Measurements from ENCODE around the gene TMEM248. TPM values are rescaled to one million over a fixed set of nuclear protein-coding genes. Genes with fewer than 3 reads are reported as not detected.

TMEM248 gene
- polyA plus RNA-seq, 1 donor from 2014 or later = 41.8 TPM

DNA sequence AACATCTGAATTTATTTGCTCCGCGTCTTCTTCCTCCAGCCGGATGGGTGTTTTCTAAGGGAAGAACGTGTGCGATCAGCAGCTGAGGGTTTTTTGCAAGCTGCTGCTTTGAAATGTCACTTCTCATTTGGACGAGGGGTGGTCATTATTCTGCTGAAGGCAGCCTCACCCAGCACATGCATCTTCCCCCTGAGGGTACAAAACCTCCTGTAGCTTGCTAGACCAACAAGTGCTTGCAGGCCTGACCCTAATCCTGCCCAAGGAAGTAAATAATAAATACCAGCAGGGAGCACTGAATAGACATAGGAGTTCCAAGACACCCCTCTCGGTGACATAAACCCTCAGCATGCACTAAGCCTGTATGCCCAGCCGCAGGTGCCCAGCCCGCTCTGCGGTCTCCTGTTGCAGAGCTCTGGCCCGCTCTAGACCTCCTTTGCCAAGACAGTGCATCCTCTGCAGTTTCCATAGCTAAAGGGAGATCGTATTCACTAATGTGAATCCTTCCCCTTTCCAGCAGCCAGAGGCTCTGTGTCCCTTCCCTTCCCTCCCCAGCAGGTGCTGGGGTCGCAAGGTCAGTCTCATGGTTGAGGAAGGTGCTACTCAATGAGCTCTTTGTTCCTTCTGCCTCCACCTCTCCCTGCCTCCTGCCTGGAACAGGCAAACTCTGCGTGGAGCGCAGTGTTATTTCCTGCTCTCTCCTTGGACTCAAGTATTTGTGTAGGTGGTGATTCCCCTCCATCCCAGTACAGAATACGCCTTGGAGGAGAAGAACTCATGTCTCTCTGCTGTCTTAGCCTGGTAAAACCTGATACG, 37.7 kb downstream of the TMEM248 start:
- Histone ChIP-seq H3K9me3 (ENCODE audit: low read length) (no peaks in the 10 kb centered on the region), H3K27ac (ENCODE audit: low read length) (no peak overlapping the region), H3K27me3 (ENCODE audit: insufficient read depth, low read depth, low read length) (no peaks in the 10 kb centered on the region), H3K36me3 (ENCODE audit: insufficient read depth, low read length) (peaks cover 4% of the 10 kb centered on the region), H3K79me2 (replicated peaks; ENCODE audit: insufficient read depth, low read length) (no peaks in the 10 kb centered on the region), H4K20me1 (ENCODE audit: insufficient read depth) (no peaks in the 10 kb centered on the region), H3K4me2 (ENCODE audit: low read length) (no peak overlapping the region), H3K9ac (ENCODE audit: low read length) (no peak overlapping the region), H3K9me2 (ENCODE audit: insufficient read depth, low read length) (no peaks in the 10 kb centered on the region), H2AFZ (ENCODE audit: low read depth, low read length) (no peak overlapping the region), H3K4me3 (ENCODE audit: low read length) (no peak overlapping the region), H3F3A (ENCODE audit: insufficient read depth, low read length, poor library complexity, severe bottlenecking) (no peaks in the 10 kb centered on the region)
- TF ChIP-seq RAD21 (conservative IDR thresholded peaks at IDR 0.05) (no peak), TAF1 (IDR thresholded peaks at IDR 0.05; ENCODE audit: low read depth) (no peak), EP300 (conservative IDR thresholded peaks at IDR 0.05; ENCODE audit: poor library complexity, severe bottlenecking) (no peak), POLR2AphosphoS5 (IDR thresholded peaks at IDR 0.05) (no peak), MXI1 (conservative IDR thresholded peaks at IDR 0.05; ENCODE audit: poor library complexity, severe bottlenecking) (no peak), EZH2 (IDR thresholded peaks at IDR 0.05; ENCODE audit: borderline replicate concordance, insufficient read depth, low read length, poor library complexity, severe bottlenecking) (no peak), SMC3 (conservative IDR thresholded peaks at IDR 0.05; ENCODE audit: poor library complexity) (no peak)
- TF ChIP-seq, protein P1, sequence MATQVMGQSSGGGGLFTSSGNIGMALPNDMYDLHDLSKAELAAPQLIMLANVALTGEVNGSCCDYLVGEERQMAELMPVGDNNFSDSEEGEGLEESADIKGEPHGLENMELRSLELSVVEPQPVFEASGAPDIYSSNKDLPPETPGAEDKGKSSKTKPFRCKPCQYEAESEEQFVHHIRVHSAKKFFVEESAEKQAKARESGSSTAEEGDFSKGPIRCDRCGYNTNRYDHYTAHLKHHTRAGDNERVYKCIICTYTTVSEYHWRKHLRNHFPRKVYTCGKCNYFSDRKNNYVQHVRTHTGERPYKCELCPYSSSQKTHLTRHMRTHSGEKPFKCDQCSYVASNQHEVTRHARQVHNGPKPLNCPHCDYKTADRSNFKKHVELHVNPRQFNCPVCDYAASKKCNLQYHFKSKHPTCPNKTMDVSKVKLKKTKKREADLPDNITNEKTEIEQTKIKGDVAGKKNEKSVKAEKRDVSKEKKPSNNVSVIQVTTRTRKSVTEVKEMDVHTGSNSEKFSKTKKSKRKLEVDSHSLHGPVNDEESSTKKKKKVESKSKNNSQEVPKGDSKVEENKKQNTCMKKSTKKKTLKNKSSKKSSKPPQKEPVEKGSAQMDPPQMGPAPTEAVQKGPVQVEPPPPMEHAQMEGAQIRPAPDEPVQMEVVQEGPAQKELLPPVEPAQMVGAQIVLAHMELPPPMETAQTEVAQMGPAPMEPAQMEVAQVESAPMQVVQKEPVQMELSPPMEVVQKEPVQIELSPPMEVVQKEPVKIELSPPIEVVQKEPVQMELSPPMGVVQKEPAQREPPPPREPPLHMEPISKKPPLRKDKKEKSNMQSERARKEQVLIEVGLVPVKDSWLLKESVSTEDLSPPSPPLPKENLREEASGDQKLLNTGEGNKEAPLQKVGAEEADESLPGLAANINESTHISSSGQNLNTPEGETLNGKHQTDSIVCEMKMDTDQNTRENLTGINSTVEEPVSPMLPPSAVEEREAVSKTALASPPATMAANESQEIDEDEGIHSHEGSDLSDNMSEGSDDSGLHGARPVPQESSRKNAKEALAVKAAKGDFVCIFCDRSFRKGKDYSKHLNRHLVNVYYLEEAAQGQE (IDR thresholded peaks at IDR 0.05; ENCODE audit: borderline replicate concordance) = no peak
- TF ChIP-seq, protein P2, sequence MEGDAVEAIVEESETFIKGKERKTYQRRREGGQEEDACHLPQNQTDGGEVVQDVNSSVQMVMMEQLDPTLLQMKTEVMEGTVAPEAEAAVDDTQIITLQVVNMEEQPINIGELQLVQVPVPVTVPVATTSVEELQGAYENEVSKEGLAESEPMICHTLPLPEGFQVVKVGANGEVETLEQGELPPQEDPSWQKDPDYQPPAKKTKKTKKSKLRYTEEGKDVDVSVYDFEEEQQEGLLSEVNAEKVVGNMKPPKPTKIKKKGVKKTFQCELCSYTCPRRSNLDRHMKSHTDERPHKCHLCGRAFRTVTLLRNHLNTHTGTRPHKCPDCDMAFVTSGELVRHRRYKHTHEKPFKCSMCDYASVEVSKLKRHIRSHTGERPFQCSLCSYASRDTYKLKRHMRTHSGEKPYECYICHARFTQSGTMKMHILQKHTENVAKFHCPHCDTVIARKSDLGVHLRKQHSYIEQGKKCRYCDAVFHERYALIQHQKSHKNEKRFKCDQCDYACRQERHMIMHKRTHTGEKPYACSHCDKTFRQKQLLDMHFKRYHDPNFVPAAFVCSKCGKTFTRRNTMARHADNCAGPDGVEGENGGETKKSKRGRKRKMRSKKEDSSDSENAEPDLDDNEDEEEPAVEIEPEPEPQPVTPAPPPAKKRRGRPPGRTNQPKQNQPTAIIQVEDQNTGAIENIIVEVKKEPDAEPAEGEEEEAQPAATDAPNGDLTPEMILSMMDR (IDR thresholded peaks at IDR 0.05; ENCODE audit: poor library complexity, severe bottlenecking) = no peak

DNA sequence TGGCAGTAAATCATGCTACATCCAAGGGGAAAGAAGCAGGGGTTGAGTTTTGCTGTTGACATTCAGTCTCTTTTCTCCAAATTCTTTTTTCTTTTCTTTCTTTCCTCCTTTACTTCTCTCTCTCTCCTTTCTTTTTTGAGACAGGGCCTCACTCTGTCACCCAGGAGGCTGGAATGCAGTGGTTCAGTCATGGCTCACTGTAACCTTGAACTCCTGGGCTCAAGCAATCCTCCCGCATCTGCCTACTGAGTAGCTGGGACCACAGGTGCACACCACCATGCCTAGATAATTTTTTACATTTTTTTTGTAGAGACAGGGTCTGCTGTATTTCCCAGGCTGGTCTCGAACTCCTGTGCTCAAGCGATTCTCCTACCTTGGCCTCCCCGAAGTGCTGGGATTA, 39.2 kb downstream of the TMEM248 start:
- H3K27me3 ChIP-seq (ENCODE audit: insufficient read depth, low read depth, low read length) = no peaks in the 10 kb centered on the region
- H4K20me1 ChIP-seq (ENCODE audit: insufficient read depth) = no peaks in the 10 kb centered on the region
- H3K4me2 ChIP-seq (ENCODE audit: low read length) = no peak overlapping the region
- H2AFZ ChIP-seq (ENCODE audit: low read depth, low read length) = no peak overlapping the region
- no peak overlapping the region for H3K27ac ChIP-seq (ENCODE audit: low read length)
- H3K9me2 ChIP-seq (ENCODE audit: insufficient read depth, low read length) = no peaks in the 10 kb centered on the region
- H3K4me3 ChIP-seq (ENCODE audit: low read length) = no peak overlapping the region
- TF ChIP-seq MXI1 (conservative IDR thresholded peaks at IDR 0.05; ENCODE audit: poor library complexity, severe bottlenecking) = no peak
- TF ChIP-seq EZH2 (IDR thresholded peaks at IDR 0.05; ENCODE audit: borderline replicate concordance, insufficient read depth, low read length, poor library complexity, severe bottlenecking) = no peak
- TF ChIP-seq TAF1 (IDR thresholded peaks at IDR 0.05; ENCODE audit: low read depth) = no peak
- H3K79me2 ChIP-seq (replicated peaks; ENCODE audit: insufficient read depth, low read length) = no peaks in the 10 kb centered on the region
- H3K9me3 ChIP-seq (ENCODE audit: low read length) = no peaks in the 10 kb centered on the region
- no peak overlapping the region for H3K9ac ChIP-seq (ENCODE audit: low read length)
- no peaks in the 10 kb centered on the region for H3K36me3 ChIP-seq (ENCODE audit: insufficient read depth, low read length)
- H3F3A ChIP-seq (ENCODE audit: insufficient read depth, low read length, poor library complexity, severe bottlenecking) = no peaks in the 10 kb centered on the region
